Measurements from ENCODE around the gene TTLL13. TPM values are rescaled to one million over a fixed set of nuclear protein-coding genes. Genes with fewer than 3 reads are reported as not detected.

Gene TTLL13
- polyA plus RNA-seq, 3 donors: 0.12 to 0.39 (median 0.13) TPM

DNA sequence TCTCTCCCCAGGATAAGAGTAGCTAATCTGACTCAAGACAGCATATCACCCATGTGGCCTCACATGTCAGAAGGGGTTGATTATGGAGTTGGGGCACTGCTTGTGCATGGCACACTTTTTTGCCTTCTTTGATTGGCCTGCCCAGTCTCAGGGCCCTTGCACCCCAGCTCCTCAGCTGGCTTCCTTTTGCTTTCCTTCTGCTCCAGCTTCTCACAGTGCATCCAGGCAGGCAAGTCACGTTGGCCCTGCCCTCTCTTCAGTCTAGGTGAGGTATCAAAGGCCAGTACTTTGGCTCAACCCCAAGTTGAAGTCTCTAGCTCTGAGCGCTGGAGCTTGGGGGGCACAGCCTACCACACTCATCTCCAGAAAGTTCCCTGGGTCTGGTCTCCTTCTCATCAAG, 58.3 kb downstream of the TTLL13 start:
- DNase-seq (ENCODE audit: low read depth in 3 of 3, low spot score in 2 of 3): no peak

DNA sequence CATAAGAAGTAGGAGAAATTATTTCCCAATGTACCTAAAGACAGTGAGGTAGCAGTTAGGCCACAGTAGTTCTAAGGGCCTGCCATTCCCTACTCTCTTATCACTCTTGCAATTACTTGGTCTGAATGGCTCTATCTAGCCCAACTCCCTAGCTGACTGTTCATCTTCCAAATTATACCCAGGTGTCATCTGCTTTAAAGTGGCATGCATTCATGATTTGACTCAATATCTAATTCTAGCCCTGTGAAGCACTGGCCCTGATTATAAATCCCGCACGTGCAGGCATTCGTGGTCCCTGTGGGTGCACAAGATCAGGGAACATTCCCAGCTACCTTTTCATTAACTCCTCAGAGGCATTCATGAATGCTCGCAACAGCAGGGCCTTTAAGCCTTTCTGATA, 59.7 kb downstream of the TTLL13 start:
- DNase-seq (ENCODE audit: low read depth in 3 of 3, low spot score in 2 of 3): no peak

Other genes with a start within 250 kb of the TTLL13 start
- 10 to 100 TPM; 15.8 to 17.4 (median 16.9) TPM for gene ZNF710, start 248.2 kb upstream of the TTLL13 start, polyA plus RNA-seq (ENCODE audit: insufficient read length in 3 of 3)
- gene IDH2, start 147.1 kb upstream of the TTLL13 start, polyA plus RNA-seq (ENCODE audit: insufficient read length in 3 of 3): 100 to 1,000 TPM; 194 to 210 (median 196) TPM
- gene SEMA4B, start 48.2 kb upstream of the TTLL13 start, polyA plus RNA-seq (ENCODE audit: insufficient read length in 3 of 3): 10 to 100 TPM; 32.3 to 39.4 (median 33.0) TPM
- gene CIB1, start 15.6 kb upstream of the TTLL13 start, polyA plus RNA-seq (ENCODE audit: insufficient read length in 3 of 3): 10 to 100 TPM; 55.1 to 62.0 (median 55.9) TPM
- gene GDPGP1, start 15.3 kb upstream of the TTLL13 start, polyA plus RNA-seq (ENCODE audit: insufficient read length in 3 of 3): 1 to 10 TPM; 3.8 to 5.0 (median 4.3) TPM
- gene NGRN, start 16.1 kb downstream of the TTLL13 start, polyA plus RNA-seq (ENCODE audit: insufficient read length in 3 of 3): 100 to 1,000 TPM; 122 to 129 (median 126) TPM
- gene ZNF774, start 102.7 kb downstream of the TTLL13 start, polyA plus RNA-seq (ENCODE audit: insufficient read length in 3 of 3): 1 to 10 TPM; 3.2 to 4.7 (median 4.1) TPM
- gene IQGAP1, start 138.7 kb downstream of the TTLL13 start, polyA plus RNA-seq (ENCODE audit: insufficient read length in 3 of 3): 100 to 1,000 TPM; 179 to 208 (median 195) TPM